22Rv1 (cell line): ENCODE results near the gene KIRREL3.

Source experiments
- ZFX ChIP-seq: fragments of 450-650 bp; IDR thresholded peaks from 2 replicates; pipeline ENCODE4 v1.6.1; 2017; ENCODE audit warnings: antibody characterized with exemption, borderline replicate concordance
- TF ChIP-seq, protein P1 (sequence below): fragments of 450-650 bp; IDR thresholded peaks from 2 replicates; pipeline ENCODE4 v1.5.1; 2017; ENCODE audit warnings: mild to moderate bottlenecking

DNA sequence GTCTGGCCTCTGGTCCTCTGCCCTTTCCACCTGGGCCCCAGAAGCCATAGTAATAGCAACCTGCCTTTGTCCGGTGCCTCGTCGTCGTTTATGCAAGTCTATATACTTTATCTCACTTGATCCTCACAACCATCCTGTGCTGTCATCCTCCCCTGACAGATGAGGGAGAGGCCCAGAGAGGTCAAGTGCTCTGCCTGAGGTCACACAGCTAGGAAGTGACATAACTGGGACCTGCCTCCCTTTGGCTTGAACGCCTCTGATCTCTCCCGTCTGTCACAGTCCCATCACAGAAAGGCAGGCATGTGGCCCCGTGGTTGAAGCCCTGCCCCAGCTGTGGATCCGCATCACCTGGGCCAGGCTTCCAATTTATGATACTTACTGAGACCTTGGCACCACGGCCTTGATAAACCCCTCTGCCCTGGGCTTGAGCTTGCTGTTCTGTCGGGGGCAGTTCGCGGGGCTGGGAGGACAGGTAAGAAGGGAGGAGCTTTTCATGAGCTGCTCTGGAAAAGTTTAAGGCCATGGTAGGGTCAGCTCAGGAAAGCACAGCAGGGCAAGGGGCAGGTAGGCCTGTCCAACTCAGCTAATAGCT is 398.1 kb downstream of the KIRREL3 start:
- TF ChIP-seq, protein P1, sequence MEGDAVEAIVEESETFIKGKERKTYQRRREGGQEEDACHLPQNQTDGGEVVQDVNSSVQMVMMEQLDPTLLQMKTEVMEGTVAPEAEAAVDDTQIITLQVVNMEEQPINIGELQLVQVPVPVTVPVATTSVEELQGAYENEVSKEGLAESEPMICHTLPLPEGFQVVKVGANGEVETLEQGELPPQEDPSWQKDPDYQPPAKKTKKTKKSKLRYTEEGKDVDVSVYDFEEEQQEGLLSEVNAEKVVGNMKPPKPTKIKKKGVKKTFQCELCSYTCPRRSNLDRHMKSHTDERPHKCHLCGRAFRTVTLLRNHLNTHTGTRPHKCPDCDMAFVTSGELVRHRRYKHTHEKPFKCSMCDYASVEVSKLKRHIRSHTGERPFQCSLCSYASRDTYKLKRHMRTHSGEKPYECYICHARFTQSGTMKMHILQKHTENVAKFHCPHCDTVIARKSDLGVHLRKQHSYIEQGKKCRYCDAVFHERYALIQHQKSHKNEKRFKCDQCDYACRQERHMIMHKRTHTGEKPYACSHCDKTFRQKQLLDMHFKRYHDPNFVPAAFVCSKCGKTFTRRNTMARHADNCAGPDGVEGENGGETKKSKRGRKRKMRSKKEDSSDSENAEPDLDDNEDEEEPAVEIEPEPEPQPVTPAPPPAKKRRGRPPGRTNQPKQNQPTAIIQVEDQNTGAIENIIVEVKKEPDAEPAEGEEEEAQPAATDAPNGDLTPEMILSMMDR: no peak
- TF ChIP-seq ZFX: no peak
